ENCODE results near the gene ATAD1. TPM values are rescaled to one million over a fixed set of nuclear protein-coding genes. Genes with fewer than 3 reads are reported as not detected.
"Not testable (repeated sequence)": the region's sequence is repeated elsewhere in the genome, so short reads cannot be mapped to it uniquely, and the experiment has no call there.

Gene ATAD1
- 63.0 and 73.7 TPM in 2 replicates for total RNA-seq

GRCh38 chr10:87817609-87818504, at the start of gene ATAD1:
ATAD1 (minus strand) TSS chr10:87818226; CDS start chr10:87814599, 3,627 bp downstream.
- H3K4me3 ChIP-seq (ENCODE audit: low read depth, low read length): peak within 1 kb of the TSS; percentile 48
- no peaks in the 10 kb centered on the region for H3K36me3 ChIP-seq (ENCODE audit: control insufficient read depth, insufficient read depth, low read length)
- DNase-seq (ENCODE audit: low read depth): peak; percentile 81
- no peak for FAIRE-seq
- no peaks in the 10 kb centered on the region for H3K27me3 ChIP-seq (ENCODE audit: control insufficient read depth, insufficient read depth, low read length)
- peak; percentile 43 for TF ChIP-seq CTCF (IDR thresholded peaks at IDR 0.05; ENCODE audit: insufficient read depth, low read length, severe bottlenecking)

GRCh38 chr10:87867453-87867852, 49.4 kb upstream of the ATAD1 start:
- no peaks in the 10 kb centered on the region for H3K27me3 ChIP-seq (ENCODE audit: control insufficient read depth, insufficient read depth, low read length)
- FAIRE-seq (no peak), DNase-seq (ENCODE audit: low read depth) (peak; percentile 34)
- no peaks in the 10 kb centered on the region for H3K36me3 ChIP-seq (ENCODE audit: control insufficient read depth, insufficient read depth, low read length)
- TF ChIP-seq CTCF (IDR thresholded peaks at IDR 0.05; ENCODE audit: insufficient read depth, low read length, severe bottlenecking): no peak
- H3K4me3 ChIP-seq (ENCODE audit: low read depth, low read length): peak overlapping the region; percentile 89

- FAIRE-seq (no peak), DNase-seq (ENCODE audit: low read depth) (no peak)
- Histone ChIP-seq H3K27me3 (ENCODE audit: control insufficient read depth, insufficient read depth, low read length) (no peaks in the 10 kb centered on the region), H3K4me3 (ENCODE audit: low read depth, low read length) (peak overlapping the region; percentile 89), H3K36me3 (ENCODE audit: control insufficient read depth, insufficient read depth, low read length) (no peaks in the 10 kb centered on the region)
- no peak for TF ChIP-seq CTCF (IDR thresholded peaks at IDR 0.05; ENCODE audit: insufficient read depth, low read length, severe bottlenecking)
Observed at GRCh38 chr10:87866412-87866974, 48.5 kb upstream of the ATAD1 start.

GRCh38 chr10:87865241-87865881, 47.3 kb upstream of the ATAD1 start:
- Histone ChIP-seq H3K36me3 (ENCODE audit: control insufficient read depth, insufficient read depth, low read length) (no peaks in the 10 kb centered on the region), H3K4me3 (ENCODE audit: low read depth, low read length) (peak overlapping the region; percentile 89), H3K27me3 (ENCODE audit: control insufficient read depth, insufficient read depth, low read length) (no peaks in the 10 kb centered on the region)
- peak; percentile 33 for DNase-seq (ENCODE audit: low read depth)
- no peak for FAIRE-seq
- TF ChIP-seq CTCF (IDR thresholded peaks at IDR 0.05; ENCODE audit: insufficient read depth, low read length, severe bottlenecking): no peak

- FAIRE-seq (no peak), DNase-seq (ENCODE audit: low read depth) (no peak)
- H3K36me3 ChIP-seq (ENCODE audit: control insufficient read depth, insufficient read depth, low read length): no peaks in the 10 kb centered on the region
- peak overlapping the region; percentile 89 for H3K4me3 ChIP-seq (ENCODE audit: low read depth, low read length)
- no peak for TF ChIP-seq CTCF (IDR thresholded peaks at IDR 0.05; ENCODE audit: insufficient read depth, low read length, severe bottlenecking)
- no peaks in the 10 kb centered on the region for H3K27me3 ChIP-seq (ENCODE audit: control insufficient read depth, insufficient read depth, low read length)
Observed at GRCh38 chr10:87864496-87865059, 46.6 kb upstream of the ATAD1 start.

GRCh38 chr10:87863951-87864495, 46.0 kb upstream of the ATAD1 start:
- H3K36me3 ChIP-seq (ENCODE audit: control insufficient read depth, insufficient read depth, low read length); DNase-seq (ENCODE audit: low read depth); FAIRE-seq; H3K27me3 ChIP-seq (ENCODE audit: control insufficient read depth, insufficient read depth, low read length): not testable (repeated sequence)
- peak overlapping the region; percentile 89 for H3K4me3 ChIP-seq (ENCODE audit: low read depth, low read length)

Measured in bronchial epithelial cell (primary cell).